Measurements from ENCODE around the gene FER.
A peak's percentile ranks its signal among the peaks of the same experiment; 100 is the strongest.

FER gene

DNA sequence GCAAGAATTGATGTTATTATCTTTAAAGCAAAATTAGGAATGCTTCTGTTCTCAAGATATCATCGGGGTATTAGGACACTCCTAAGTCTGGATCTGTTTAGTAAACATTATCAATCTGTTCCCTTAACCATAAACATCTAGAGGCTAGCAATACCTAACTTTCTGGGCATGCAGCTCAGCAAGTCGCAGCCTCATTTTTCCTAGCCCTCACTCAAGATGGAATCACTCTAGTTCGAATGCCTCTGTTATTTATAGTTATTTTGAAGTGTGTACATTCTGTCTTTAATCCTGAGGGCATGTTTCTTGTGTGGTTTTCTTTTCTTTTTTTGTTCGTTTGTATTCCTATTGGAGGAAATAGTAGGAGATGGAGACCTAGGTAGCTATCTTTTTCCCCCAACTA is 66.9 kb downstream of the FER start:
- no peak for DNase-seq (ENCODE audit: low read depth)
- TF ChIP-seq, protein P1, sequence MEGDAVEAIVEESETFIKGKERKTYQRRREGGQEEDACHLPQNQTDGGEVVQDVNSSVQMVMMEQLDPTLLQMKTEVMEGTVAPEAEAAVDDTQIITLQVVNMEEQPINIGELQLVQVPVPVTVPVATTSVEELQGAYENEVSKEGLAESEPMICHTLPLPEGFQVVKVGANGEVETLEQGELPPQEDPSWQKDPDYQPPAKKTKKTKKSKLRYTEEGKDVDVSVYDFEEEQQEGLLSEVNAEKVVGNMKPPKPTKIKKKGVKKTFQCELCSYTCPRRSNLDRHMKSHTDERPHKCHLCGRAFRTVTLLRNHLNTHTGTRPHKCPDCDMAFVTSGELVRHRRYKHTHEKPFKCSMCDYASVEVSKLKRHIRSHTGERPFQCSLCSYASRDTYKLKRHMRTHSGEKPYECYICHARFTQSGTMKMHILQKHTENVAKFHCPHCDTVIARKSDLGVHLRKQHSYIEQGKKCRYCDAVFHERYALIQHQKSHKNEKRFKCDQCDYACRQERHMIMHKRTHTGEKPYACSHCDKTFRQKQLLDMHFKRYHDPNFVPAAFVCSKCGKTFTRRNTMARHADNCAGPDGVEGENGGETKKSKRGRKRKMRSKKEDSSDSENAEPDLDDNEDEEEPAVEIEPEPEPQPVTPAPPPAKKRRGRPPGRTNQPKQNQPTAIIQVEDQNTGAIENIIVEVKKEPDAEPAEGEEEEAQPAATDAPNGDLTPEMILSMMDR (IDR thresholded peaks at IDR 0.05; ENCODE audit: low read depth, low read length, missing control alignments), result no peak
- H3K4me3 ChIP-seq (ENCODE audit: low read depth, low read length), result no peak overlapping the region

DNA sequence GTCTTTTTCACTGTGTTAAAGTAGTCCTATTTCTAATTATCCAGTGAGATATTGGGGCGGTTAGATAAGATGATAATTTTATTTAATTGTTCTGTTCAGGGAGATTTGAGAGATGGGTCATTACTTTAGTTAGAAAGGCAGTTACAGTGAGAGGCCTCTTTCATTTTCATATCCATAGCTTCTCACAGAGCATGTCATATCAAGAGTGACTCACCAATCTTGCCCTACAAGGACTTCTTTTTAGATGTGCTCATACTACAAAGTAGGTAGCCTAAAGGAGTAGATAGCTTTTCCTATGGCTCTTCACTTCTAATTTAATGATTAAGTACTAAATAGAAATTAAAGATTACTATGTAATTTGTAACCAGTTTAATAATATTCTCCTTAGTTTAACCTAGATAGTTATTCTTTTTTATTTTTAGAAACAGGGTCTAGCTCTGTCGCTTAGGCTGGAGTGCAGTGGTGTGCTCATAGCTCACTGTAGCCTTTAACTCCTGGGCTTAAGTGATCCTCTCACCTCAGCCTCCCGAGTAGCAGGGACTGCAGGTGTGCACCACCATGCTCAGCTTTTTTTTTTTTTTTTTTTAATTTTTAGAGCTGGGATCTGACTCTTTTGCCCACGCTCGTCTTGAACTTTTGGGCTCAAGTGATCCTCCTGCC is 71.0 kb downstream of the FER start:
- H3K4me3 ChIP-seq (ENCODE audit: low read depth, low read length), result no peak overlapping the region
- TF ChIP-seq, protein P1 (IDR thresholded peaks at IDR 0.05; ENCODE audit: low read depth, low read length, missing control alignments), result no peak
- DNase-seq (ENCODE audit: low read depth), result peak; percentile 12

DNA sequence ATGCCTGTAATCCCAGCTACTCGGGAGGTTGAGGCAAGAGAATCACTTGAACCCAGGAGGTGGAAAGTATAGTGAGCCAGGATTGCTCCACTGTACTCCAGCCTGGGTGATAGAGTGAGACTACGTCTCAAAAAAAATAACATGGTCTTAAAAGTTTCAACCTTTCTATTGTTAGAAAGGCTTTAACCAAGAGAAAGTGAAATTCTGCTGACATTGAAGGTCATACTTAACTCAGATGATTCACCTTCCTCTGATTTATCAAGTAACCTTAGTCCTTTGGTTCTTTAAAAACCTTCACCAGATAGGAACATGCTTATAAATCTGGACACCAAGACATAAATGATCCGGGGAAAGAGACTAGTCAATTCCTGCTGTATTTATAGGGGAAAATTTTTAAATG is 73.3 kb downstream of the FER start:
- DNase-seq (ENCODE audit: low read depth), result no peak
- no peak overlapping the region for H3K4me3 ChIP-seq (ENCODE audit: low read depth, low read length)
- TF ChIP-seq, protein P1 (IDR thresholded peaks at IDR 0.05; ENCODE audit: low read depth, low read length, missing control alignments), result no peak

DNA sequence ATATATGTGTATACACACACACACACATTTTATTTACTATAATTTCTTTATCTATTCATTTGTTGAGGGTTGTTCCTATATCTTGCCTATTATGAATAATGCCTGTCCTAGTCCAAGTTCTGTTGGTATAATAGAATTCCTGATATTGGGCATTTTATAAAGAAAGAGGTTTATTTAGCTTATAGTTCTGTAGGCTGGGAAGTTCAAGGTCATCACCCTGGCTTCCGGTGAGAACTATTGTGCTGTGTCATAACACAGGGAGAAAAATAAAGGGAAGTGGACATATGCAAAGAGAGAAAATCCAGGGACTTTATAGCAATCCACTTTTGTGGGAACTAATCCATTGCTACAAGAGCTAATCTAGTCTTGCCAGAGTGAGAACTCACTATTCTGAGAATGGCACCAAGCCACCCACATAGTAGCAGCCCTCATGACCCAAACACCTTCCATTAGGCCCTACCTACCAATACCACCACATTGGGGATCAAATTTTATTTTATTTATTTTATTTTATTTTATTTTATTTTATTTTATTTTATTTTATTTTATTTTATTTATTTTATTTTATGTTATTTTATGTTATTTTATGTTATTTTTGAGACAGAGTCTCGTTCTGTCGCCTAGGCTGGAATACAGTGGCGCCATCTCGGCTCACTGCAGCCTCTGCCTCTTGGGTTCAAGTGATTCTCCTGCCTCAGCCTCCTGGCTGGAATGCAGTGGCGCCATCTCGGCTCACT is 74.7 kb downstream of the FER start:
- TF ChIP-seq, protein P1 (IDR thresholded peaks at IDR 0.05; ENCODE audit: low read depth, low read length, missing control alignments), result no peak
- no peak overlapping the region for H3K4me3 ChIP-seq (ENCODE audit: low read depth, low read length)
- no peak for DNase-seq (ENCODE audit: low read depth)

DNA sequence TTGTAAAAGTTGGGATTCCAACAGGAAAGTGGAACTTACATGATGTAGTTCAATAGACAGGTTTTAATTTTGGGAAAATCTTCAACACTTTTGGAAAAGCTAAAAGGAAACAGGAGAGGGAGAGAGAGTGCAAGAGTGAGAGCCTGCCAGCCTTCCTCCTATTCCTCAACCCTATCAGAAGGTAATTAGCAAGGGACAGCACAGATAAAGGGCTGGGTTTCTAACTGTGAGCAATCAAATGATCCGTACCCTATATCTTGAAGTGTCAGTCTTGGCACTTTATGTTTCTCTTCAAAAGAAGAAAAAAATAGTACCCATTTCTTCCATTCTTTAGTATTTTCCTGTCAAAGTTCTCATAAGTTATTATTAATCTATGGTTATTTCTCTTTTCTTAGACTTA is 79.4 kb downstream of the FER start:
- no peak for DNase-seq (ENCODE audit: low read depth)
- H3K4me3 ChIP-seq (ENCODE audit: low read depth, low read length), result no peak overlapping the region
- TF ChIP-seq, protein P1 (IDR thresholded peaks at IDR 0.05; ENCODE audit: low read depth, low read length, missing control alignments), result no peak

DNA sequence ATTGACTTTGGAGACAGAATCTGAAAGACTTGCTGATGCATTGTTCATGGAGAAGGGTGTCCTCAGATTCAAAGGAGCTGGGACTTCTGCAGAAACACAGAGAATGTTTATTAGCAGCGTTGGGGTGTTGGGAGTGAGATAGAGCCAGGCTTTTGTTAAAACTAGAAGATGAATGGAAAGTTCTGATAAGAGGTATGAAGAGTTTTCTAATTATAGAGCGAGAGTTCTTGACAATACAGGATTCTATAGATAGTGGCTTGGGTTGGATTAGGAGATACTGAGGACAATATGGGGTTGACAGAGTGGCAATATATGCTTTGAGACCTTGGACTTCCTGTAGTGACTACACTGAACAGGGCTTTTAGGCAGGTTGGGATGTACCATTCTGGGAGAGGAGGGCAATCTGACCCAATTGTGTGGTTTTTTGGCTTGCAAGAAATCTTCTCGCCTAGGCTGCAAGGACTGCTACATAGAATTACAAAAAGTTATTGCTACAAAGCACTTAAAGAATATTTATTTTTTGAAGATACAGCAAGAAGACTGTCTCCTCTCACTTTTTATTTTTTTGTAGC is 83.1 kb downstream of the FER start:
- TF ChIP-seq, protein P1 (IDR thresholded peaks at IDR 0.05; ENCODE audit: low read depth, low read length, missing control alignments), result no peak
- DNase-seq (ENCODE audit: low read depth), result no peak
- no peak overlapping the region for H3K4me3 ChIP-seq (ENCODE audit: low read depth, low read length)
